Dendritic cell treated with granulocyte-macrophage colony-stimulating factor and Interleukin-4, amounts not matched to agents 40 ng/mL and 50 ng/mL, for 4 days (primary cell): ENCODE data around the gene TXK.

ENCODE experiments used
- H3K27ac Mint-ChIP-seq: one replicate; pipeline ENCODE4 v1.8.0; 2022; ENCODE audit warnings: mild to moderate bottlenecking, mixed read lengths
- H3K27me3 Mint-ChIP-seq: one replicate; pipeline ENCODE4 v1.8.0; 2022; ENCODE audit warnings: mild to moderate bottlenecking, mixed read lengths
- H3K36me3 Mint-ChIP-seq: one replicate; pipeline ENCODE4 v1.8.0; 2022; ENCODE audit warnings: low read depth, mixed read lengths
- H3K4me1 Mint-ChIP-seq: one replicate; pipeline ENCODE4 v1.8.0; 2022; ENCODE audit warnings: low read depth, mixed read lengths
- H3K4me3 Mint-ChIP-seq: one replicate; pipeline ENCODE4 v1.8.0; 2022; ENCODE audit warnings: mild to moderate bottlenecking, moderate library complexity, mixed read lengths
- H3K9me3 Mint-ChIP-seq: one replicate; pipeline ENCODE4 v1.8.0; 2022; ENCODE audit warnings: mixed read lengths
- intact Hi-C: fragments of 100-400 bp; cut with micrococcal nuclease; formaldehyde crosslinking; loops from one replicate; pipeline ENCODE4 v1.15.0; 2022

The TXK gene

DNA sequence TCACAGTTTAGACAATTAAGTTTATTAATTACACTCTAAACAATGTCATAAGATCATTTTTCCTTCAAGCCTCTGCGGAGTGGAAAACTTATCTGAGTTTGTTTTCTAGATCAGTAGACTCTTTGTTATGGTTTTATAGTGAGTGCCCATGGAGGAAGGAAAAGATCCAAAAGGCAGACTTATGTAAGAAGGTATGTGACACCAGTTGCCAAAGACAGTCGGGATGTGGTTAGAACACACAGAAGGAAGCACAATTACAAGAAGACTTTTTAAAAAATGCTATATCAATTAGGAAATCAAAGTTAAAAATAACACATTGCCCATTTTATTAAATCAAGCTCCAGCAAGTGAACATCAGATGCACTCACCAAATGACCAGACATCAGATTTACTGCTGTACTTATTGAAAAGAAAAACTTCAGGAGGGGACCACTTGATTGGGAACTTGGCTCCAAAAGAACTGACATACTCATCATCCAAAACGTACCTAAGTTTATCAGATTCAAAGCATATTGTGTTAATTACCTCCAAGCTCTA lies 60.4 kb downstream of the TXK start:
- H3K4me3 Mint-ChIP-seq: no peak overlapping the region
- H3K36me3 Mint-ChIP-seq: no peaks in the 10 kb centered on the region
- intact Hi-C loops: no loop called here
- no peaks in the 10 kb centered on the region for H3K9me3 Mint-ChIP-seq
- no peak overlapping the region for H3K27ac Mint-ChIP-seq
- no peaks in the 10 kb centered on the region for H3K27me3 Mint-ChIP-seq
- peaks cover 6% of the 10 kb centered on the region for H3K4me1 Mint-ChIP-seq

GRCh38 chr4:48071191-48071590 lies 62.9 kb downstream of the TXK start:
- intact Hi-C loops: no loop called here
- Mint-ChIP-seq H3K36me3 (no peaks in the 10 kb centered on the region), H3K4me1 (peaks cover 6% of the 10 kb centered on the region), H3K4me3 (no peak overlapping the region), H3K27me3 (no peaks in the 10 kb centered on the region), H3K27ac (no peak overlapping the region), H3K9me3 (no peaks in the 10 kb centered on the region)

DNA sequence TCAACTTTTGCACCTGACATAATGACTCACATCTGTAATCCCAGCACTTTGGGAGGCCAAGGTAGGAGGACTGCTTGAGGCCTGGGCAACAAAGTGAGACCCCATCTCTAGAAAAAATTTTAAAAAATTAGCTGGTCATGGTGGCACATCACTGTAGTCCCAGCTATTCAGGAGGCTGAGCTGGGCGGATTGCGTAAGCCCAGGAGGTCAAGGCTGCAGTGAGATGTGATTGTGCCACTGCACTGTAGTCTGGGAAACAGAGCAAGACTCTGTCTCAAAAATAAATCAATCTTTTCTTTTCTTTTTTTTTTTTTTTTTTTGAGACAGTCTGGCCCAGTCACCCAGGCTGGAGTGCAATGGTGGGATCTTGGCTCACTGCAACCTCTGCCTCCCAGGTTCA lies 65.0 kb downstream of the TXK start:
- intact Hi-C loops: no loop called here
- Mint-ChIP-seq H3K4me1 (peaks cover 6% of the 10 kb centered on the region), H3K4me3 (no peak overlapping the region), H3K9me3 (no peaks in the 10 kb centered on the region), H3K27ac (no peak overlapping the region), H3K36me3 (no peaks in the 10 kb centered on the region), H3K27me3 (no peaks in the 10 kb centered on the region)

DNA sequence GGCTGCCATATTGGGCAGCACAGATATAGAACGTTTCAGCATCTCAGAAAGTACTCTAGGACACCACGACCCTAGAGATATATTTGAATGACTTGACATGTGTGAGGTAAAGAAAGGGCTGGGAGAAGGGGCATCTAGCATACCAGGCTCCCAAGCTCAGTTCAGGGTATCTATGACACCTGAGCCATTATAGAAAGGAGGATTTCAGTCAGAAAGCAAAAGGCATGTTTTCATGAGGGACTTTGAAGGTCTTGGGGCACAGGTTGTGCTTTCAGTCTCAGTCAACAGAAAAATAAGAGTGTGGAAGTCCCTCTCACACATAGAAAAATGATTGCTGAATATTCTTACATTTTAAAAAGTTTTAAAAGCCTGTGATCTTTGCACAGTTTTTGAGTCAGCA lies 65.9 kb downstream of the TXK start:
- no peaks in the 10 kb centered on the region for H3K4me1 Mint-ChIP-seq
- no peaks in the 10 kb centered on the region for H3K9me3 Mint-ChIP-seq
- H3K27ac Mint-ChIP-seq: no peak overlapping the region
- no peaks in the 10 kb centered on the region for H3K27me3 Mint-ChIP-seq
- intact Hi-C loops: no loop called here
- no peak overlapping the region for H3K4me3 Mint-ChIP-seq
- H3K36me3 Mint-ChIP-seq: no peaks in the 10 kb centered on the region

DNA sequence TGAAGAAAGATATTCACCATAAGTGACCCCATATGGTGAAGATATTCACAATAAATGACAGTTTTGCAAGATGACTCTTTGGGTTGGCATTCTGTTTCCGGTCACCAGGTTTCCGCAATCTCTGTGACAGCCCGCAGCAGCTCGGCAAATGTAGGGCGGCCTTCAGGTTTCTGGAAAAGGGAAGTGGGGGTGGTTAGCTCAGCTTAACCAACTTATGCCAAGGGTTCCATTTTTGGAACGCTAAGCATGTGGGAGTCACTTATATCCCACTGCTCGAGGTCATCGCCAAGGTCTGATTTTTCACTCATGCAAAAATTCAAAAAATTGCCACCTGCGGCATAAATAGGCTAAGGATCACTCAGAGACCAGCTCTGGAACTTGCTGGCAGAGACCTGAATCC lies 66.5 kb downstream of the TXK start:
- no peaks in the 10 kb centered on the region for H3K27me3 Mint-ChIP-seq
- intact Hi-C loops: no loop called here
- no peaks in the 10 kb centered on the region for H3K9me3 Mint-ChIP-seq
- H3K4me1 Mint-ChIP-seq: no peaks in the 10 kb centered on the region
- no peaks in the 10 kb centered on the region for H3K36me3 Mint-ChIP-seq
- no peak overlapping the region for H3K27ac Mint-ChIP-seq
- H3K4me3 Mint-ChIP-seq: no peak overlapping the region

GRCh38 chr4:48065587-48066052 lies 68.4 kb downstream of the TXK start:
- H3K4me1 Mint-ChIP-seq: no peaks in the 10 kb centered on the region
- no peaks in the 10 kb centered on the region for H3K36me3 Mint-ChIP-seq
- no peak overlapping the region for H3K27ac Mint-ChIP-seq
- peaks cover 4% of the 10 kb centered on the region for H3K27me3 Mint-ChIP-seq
- H3K4me3 Mint-ChIP-seq: no peak overlapping the region
- peaks cover 3% of the 10 kb centered on the region for H3K9me3 Mint-ChIP-seq
- intact Hi-C loops: no loop called here

- Mint-ChIP-seq H3K9me3 (peaks cover 10% of the 10 kb centered on the region), H3K27me3 (peaks cover 8% of the 10 kb centered on the region), H3K4me1 (no peaks in the 10 kb centered on the region), H3K36me3 (no peaks in the 10 kb centered on the region), H3K4me3 (no peak overlapping the region), H3K27ac (no peak overlapping the region)
- intact Hi-C loops: no loop called here
These were observed 69.7 kb downstream of the TXK start for GRCh38 chr4:48064349-48064748.

GRCh38 chr4:48058617-48059530 lies 75.2 kb downstream of the TXK start:
- Mint-ChIP-seq H3K36me3 (no peaks in the 10 kb centered on the region), H3K27me3 (peaks cover 10% of the 10 kb centered on the region), H3K4me1 (no peaks in the 10 kb centered on the region), H3K4me3 (no peak overlapping the region), H3K9me3 (peaks cover 10% of the 10 kb centered on the region), H3K27ac (no peak overlapping the region)
- intact Hi-C loops: no loop called here

- Mint-ChIP-seq H3K27me3 (peaks cover 51% of the 10 kb centered on the region), H3K9me3 (no peaks in the 10 kb centered on the region), H3K36me3 (no peaks in the 10 kb centered on the region), H3K27ac (no peak overlapping the region), H3K4me3 (no peak overlapping the region), H3K4me1 (peaks cover 29% of the 10 kb centered on the region)
- intact Hi-C loops: no loop called here
These were observed 83.0 kb downstream of the TXK start for GRCh38 chr4:48051078-48051477.

- Mint-ChIP-seq H3K36me3 (no peaks in the 10 kb centered on the region), H3K27me3 (peaks cover 61% of the 10 kb centered on the region), H3K9me3 (no peaks in the 10 kb centered on the region), H3K4me3 (no peak overlapping the region), H3K27ac (no peak overlapping the region), H3K4me1 (peaks cover 33% of the 10 kb centered on the region)
- intact Hi-C loops: no loop called here
These were observed 84.6 kb downstream of the TXK start for GRCh38 chr4:48049483-48049882.

DNA sequence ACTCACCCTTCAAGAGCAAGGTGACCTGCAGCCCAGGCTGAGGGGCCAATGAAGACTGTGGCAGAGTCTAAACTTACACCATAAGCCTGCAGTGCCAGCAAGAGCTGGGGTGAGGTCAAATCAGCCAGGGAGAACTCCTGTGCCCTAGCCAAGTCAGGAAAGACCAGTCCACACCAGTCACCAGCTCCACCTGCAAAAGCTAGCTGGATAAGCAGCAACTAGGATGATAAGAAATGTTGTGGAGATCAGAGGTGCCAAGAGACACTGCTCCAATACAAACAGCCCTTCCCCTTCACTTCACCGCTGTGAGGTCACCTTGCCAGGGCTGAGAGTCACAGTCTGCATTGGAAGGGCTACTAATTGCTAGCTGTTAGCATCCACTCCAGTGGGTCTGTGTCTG lies 86.2 kb downstream of the TXK start:
- H3K4me1 Mint-ChIP-seq: peaks cover 35% of the 10 kb centered on the region

DNA sequence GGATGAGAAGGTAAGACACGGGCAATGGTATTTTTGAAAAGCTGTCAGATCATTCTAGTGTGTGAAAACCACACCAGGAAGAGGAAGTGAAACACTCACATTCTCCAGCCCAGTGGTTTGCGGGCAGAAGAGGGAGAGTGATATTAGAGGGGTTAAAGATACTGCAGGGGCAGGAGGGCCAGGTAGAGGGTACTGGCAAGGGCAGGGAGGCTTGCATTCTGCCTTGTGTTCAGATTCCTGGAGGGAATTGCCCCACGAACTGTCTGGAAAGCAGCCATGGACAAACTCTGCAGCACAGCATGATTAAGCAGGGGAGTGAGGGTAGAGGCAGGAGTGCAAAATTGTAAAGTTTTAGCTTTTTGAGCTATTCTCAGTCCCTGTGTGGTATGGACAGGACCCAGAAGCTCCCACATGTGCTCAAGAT lies 86.6 kb downstream of the TXK start:
- peaks cover 78% of the 10 kb centered on the region for H3K27me3 Mint-ChIP-seq
- intact Hi-C loops: no loop called here
- no peaks in the 10 kb centered on the region for H3K9me3 Mint-ChIP-seq
- H3K27ac Mint-ChIP-seq: no peak overlapping the region
- peaks cover 39% of the 10 kb centered on the region for H3K4me1 Mint-ChIP-seq
- no peak overlapping the region for H3K4me3 Mint-ChIP-seq
- no peaks in the 10 kb centered on the region for H3K36me3 Mint-ChIP-seq

More for the DNA sequence above, 86.2 kb downstream of the TXK start:
- intact Hi-C loops: no loop called here
- Mint-ChIP-seq H3K27me3 (peaks cover 74% of the 10 kb centered on the region), H3K27ac (no peak overlapping the region), H3K4me3 (no peak overlapping the region), H3K36me3 (no peaks in the 10 kb centered on the region), H3K9me3 (no peaks in the 10 kb centered on the region)

- intact Hi-C loops: no loop called here
- Mint-ChIP-seq H3K36me3 (no peaks in the 10 kb centered on the region), H3K27me3 (peaks cover 84% of the 10 kb centered on the region), H3K9me3 (no peaks in the 10 kb centered on the region), H3K4me3 (no peak overlapping the region), H3K4me1 (peaks cover 39% of the 10 kb centered on the region), H3K27ac (no peak overlapping the region)
These were observed 88.0 kb downstream of the TXK start for GRCh38 chr4:48046059-48046458.

- Mint-ChIP-seq H3K27ac (no peak overlapping the region), H3K4me1 (peaks cover 34% of the 10 kb centered on the region), H3K36me3 (no peaks in the 10 kb centered on the region), H3K4me3 (no peak overlapping the region), H3K27me3 (peaks cover 72% of the 10 kb centered on the region), H3K9me3 (no peaks in the 10 kb centered on the region)
- intact Hi-C loops: no loop called here
These were observed 89.8 kb downstream of the TXK start for GRCh38 chr4:48044298-48044697.
